ENCODE data around the gene MARK1.
A peak's percentile ranks its signal among the peaks of the same experiment; 100 is the strongest.
"Not testable (repeated sequence)": the region's sequence is repeated elsewhere in the genome, so short reads cannot be mapped to it uniquely, and the experiment has no call there.

The MARK1 gene

DNA sequence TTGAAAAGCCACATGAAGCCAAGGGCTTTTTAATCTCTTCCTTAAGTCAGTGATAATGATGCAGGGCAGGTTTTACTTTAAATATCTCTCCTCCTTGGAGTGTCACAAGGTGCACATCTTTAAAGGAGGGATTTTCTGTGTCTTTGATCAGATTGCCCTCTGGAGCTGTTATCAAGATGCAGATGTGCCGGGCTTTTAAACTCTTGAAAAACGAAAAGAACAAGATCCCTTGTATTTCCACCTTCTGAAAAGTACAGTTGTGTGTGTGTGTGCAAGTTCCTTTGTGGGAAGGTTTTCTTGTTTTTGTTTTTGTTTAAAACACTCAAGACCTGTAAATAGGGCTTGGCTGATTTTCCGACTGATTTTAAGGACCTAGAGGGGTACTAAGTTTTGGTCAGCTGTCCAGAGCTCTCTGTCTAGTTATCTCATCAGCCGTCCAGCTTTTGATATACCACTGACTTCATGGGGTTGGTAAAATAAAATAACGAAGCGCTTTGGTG, 1.6 kb downstream of the MARK1 start:
- peak in 1 of 2 experiments; percentile 52 for DNase-seq

DNA sequence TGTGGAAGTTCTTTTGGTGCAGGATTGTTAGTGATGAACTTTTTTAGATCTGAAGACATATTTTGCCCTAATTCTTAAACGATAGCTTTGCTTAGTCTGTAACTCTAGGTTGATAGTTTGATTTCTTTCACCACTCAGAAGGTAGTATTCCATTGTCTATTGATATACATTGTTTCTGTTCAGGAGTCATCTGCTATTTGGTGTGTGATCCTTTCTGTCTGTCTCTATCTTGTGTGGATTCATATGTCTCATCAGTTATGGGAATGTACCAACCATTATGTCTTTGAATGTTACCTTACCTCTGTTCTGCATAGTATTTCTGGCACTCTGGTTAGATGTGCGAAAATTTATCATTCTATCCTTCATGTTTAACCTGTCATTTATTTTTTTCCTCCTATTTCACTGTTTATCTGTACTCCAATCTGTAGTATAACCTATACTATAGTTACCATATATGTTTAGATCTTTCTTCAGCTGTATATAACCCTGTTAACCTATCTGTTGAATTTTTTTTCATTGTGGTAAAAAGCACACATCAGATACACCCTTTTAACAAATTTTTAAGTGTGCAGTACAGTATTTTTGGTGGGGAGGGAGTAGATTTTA, 5.7 kb downstream of the MARK1 start:
- DNase-seq = no peak

DNA sequence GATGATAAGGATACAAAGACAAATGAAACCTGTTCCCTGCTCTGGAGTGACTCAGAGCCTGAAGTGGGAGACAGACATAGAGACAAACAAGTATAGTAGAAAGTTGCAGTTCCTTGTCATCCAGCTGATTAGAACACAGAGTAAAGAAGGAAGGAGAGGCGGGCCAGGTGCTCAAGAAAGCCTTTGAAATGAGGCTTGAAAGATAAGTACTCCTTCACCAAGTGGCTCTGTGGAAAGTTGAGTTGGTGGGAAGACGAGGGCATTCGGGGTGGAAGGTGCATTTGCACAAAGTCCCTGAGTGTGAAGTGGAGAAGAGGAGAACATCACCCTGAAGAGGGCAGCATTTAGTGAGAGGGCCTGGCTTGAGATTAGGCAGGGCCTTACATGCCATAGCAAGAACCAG, 17.0 kb downstream of the MARK1 start:
- DNase-seq = peak in 1 of 2 experiments; percentile 4

DNA sequence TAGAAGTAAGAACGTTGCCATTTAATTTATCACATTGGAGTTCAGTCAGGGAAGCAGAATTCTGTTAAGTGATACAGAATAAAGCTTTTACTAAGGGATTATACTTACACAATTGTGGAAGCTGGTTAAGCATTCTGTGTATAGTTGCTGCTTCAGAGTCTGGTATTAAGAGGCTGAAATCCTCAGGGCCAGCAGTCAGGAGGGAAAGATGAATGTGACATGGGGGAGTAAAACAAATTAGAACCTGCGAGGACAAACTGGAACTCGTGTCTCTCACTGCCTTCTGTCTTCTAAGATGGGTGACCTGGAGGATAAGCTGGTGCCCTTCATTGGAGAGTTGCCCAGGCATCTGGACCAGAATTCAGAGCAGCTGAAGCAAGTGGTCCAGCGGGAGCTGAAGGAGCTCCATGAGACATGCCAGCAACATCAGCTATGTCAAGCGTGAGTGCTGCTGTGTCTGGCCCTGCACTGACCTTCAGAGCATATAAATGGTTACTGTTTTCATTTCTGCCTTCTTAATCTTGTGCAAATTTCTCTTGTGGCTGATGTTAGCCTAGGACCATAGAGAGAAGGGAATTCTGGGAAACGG, 23.0 kb downstream of the MARK1 start:
- peak; percentile 19 to 28 for DNase-seq

DNA sequence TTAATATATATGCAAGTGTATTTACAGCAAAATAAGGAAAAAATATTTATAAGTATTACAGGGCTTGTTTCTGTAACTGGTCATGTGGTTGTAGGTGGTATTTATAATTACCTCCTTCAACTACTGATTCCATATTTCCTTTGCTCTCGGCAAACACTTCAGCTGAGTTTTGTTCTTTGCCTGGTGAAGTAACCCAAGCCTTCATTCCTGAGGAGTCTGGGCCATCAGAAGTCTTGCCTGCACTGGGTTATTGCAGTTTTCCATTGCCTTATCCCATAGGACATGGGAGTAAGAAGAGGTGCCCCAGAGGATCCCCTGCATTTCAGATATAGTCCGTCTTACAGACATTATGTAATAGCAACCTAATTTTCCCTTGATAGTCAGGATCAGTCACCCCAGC, 23.8 kb downstream of the MARK1 start:
- no peak for DNase-seq

DNA sequence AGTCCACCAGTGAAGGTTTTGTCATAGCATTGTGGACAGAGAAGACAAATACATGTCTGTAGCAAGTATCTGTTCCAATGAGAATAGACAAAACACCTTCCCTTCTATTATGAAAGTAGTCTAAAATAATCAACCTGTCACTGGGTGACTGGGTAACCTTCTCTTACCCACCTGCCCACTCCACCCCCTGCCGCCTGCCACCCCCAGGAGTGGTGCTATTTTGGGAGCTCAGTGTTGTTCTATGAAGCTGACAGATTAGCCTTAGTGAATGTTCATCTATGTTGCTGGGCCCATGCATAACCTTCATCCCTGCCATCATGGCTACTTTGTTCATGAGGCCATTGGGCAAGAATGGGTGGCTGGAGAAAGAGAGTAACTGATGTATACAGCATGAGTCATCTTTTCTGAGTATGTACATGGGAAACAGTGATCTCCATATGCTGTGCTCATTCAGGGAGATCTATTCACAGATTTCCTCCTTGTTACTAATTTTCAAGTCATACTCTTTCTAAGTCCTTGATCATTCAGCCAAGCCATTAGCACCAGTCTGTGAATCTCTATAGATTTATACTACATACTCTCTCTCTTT, 24.8 kb downstream of the MARK1 start:
- no peak for DNase-seq

DNA sequence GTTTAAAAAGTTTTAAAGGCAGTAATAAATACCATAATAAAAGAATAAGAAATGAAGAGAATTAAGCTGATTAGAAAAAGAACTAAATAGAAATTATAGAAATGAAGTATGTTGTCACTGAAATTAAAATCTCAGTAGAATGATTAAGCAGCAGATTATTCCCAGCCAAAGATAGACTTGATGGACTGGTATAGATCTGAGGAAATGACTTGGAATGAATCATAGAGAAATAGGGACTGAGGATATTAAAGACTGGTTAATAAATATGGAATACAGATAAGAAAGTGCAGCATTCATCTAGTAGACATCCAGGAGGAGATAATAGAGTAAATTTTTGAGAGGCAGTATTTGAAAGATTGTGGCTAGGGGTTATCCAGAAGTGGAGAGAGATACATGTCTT, 28.7 kb downstream of the MARK1 start:
- DNase-seq = no peak

DNA sequence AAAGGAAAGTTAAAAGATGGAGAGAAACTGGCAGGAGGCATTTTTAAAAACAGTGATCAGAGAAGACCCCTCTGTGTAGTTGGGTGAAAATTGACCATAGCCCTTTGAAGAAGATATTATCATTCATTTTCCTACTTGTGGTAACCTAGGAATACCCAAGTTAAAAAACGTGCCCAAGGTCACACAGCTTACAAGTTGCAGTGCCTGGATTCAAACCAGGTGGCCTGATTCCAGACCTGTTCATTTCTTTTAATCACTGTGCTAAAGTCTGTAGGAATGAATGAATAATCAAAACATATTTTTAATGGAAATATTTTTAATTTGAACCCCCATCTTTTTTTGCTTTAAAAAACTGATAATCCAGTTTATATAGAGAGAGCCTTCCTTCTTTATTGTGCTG, 35.6 kb downstream of the MARK1 start:
- DNase-seq = no peak

DNA sequence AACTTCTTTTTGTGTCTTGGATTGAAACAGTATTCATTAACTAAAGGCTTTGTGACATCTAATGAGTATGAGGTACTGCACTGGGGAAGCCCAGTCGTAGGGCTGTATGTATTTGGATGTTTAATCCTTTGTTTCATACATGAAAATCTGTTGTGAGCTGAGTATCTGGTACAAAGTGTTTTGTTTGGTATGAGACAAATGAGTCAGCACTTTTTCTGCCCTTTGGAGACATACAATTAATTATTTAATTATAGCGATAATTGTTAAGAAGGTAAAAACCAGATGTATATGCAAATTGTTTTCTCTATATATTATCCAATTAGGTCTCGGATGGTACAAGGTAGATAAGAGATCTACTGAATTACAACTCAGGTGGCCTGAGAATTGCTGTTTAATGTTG, 36.3 kb downstream of the MARK1 start:
- DNase-seq = no peak

DNA sequence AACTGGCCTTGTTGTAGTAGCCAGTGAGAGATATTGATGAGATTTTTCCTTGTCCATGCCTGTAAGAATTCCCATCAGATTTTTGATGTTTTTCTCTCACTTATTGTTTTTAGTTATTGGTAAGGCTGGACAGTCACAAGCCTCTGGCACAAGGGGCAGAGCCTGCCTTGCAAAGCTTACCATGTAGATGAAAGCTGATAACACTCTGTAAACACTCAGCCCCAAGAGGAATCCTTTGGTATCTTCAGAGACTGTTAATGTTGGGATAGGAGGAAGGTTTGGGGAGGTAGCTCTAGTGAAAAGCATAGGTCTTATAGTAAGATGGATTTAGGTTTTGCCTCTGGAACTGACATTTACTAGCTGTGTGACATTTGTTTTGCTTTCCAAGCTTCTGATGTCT, 37.7 kb downstream of the MARK1 start:
- DNase-seq = no peak

DNA sequence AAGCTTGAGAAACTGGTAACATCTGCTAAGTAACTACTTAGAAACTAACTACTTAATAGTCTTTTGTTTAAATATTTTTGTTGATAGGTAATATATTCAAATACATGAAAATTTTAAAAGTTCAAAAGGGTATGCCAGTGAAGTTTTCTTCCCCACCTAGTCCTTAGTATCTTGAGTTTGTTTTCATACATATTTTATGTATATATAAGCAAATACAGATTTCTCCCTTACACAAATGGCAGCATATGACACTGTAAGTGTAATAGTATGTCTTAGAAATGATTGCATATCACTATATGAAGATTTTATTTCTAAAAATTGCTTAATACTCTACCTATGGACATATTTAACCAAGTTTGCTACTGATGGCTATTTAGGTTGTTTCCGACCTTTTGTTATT, 38.9 kb downstream of the MARK1 start:
- no peak for DNase-seq

DNA sequence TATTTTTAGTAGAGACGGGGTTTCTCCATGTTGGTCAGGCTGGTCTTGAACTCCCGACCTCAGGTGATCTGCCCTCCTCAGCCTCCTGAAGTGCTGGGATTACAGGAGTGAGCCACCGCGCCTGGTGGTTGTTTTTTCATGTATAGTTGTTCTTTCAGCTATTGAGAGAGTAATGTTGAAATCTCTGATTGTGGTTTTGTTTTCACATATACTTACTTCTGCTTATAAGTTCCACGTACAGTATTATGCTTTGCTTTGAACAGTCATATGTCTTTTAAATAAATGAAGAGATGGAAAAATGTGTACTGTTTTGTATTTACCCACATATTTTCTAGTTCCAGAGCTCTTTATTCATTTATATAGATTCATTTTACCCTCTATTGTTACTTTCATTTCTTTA, 44.5 kb downstream of the MARK1 start:
- DNase-seq = no peak

DNA sequence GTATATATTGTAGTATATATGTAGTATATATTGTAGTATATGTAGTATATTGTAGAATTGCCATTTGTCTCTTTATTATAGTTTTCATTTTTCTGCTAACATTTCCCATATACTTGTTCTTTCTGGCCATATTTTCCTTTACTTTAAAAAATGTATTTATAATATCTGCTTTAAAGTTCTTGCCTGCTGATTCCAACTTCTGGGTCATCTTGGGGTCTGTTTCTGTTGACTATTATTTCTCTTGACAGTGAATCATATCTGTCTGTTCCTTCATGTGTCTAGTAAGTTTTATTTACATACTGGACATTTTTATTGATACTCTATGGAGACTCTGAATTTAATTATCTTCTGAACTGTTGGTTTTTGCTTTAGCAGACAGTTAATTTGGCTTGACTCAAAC, 45.9 kb downstream of the MARK1 start:
- DNase-seq = no peak

DNA sequence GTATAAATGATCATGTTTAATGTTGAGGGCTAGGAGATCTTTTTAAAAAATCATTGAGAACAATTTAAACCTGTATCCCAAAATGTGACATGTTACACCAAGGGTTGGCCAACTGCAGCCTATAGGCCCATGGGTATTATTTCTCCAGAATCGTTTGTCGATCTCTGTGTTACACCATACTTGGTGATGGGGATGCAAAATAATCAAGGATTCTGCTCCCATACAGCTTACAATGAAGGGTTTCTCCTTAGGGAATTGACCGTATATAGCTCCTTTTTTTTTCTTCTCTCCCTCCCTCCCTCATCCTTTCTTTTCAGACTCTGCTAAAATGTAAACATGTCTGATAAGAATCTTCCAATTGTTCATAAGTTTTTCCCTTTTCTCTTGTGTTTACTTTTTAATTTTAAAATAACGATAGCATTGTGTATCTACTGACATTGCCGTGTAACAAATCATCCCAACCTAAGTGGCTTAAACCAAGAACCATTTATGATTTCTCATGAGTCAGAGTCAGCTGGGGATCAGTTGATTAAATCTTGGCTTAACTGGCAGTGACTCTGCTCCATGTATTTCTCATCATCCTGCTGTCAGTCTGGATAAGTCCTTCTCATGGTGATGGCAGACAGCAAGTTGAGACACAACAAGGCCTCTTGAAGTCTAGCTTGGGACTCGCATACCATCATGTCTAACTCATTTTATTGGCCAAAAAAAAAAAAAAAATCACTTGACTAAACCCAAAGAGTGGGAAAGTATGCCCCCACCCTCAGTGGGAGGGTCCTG, 48.0 kb downstream of the MARK1 start:
- no peak for DNase-seq

DNA sequence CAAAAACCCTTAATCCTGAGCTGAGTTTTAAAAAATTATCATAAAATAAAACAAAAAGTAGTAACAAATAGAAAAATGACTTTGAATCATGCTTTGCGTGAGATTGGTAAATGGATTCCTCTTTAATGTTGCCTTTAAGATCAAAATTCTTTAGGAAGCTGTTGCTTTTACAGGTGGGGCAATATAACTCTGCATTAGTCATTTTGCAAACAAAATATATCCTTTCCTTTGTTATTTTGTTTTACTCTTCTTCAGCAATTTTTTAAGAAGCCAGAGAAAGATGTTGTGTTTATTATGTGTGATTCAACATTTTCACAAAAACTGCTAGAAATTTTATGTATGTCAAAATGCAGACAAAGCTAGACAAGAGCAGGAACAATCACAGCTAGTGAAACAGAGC, 50.0 kb downstream of the MARK1 start:
- no peak for DNase-seq

DNA sequence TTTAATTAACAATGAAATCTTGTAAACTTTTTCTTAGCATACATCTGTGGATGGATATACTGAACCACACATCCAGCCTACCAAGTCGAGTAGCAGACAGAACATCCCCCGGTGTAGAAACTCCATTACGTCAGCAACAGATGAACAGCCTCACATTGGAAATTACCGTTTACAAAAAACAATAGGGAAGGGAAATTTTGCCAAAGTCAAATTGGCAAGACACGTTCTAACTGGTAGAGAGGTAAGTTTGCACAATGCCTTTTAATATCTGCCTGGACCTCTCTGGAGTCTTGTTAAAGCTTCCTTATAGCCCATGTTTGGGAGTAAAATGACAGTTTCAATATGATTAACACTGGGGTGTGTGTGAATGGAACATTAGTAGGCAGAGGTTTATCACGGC, 51.4 kb downstream of the MARK1 start:
- no peak for DNase-seq

DNA sequence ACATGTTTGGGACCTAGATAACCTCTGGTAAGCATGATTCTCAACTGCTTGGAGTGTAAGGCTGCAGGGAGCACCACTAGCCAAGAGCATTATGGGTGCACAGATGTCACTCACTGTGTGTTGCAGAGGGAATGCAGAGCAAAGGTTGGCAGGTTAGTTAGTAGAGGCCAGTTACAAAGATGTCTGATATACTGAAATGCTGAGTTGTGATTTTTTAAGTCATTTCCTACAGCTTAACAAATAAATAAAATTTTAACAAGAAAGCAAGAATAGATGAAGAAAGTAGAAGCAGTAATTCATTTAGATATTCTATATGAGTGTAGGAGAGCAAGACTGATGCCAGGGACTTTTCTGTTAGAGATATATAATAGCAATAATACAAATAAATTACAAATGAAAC, 64.8 kb downstream of the MARK1 start:
- DNase-seq = no peak

DNA sequence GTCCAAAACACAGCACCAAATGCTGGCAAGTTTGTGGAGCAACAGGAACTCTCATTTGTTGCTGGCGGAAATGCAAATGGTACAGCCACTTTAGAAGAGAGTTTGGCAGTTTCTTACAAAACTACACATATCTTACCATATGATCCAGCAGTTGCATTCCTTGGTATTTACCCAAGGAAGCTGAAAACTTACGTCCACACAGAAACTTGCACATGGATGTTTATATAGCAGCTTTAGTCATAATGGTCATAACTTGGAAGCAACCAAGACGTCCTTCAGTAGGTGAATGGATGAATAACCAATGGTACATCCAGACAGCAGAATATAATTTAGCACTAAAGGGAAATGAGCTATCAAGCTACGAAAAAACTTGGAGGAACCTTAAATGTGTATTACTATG, 66.4 kb downstream of the MARK1 start:
- no peak for DNase-seq

DNA sequence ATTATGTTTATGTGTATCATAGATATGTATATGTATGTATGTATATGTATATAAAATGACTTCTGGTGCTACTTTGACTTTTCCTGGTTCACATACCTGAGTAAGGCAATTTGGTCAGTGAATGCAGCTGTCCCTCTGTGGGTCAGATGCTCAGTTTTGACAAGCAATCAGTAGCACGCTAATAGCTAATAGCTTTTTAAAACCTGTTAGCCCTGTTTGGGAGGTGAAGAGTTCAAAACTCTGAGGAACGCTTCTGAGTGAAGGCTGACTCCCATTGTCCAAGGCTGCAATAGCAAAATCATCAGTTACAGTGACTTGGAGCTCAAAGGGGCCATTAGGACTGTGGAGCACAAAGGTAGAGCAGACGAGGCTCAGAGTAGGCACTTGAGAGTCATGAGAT, 67.2 kb downstream of the MARK1 start:
- no peak for DNase-seq

DNA sequence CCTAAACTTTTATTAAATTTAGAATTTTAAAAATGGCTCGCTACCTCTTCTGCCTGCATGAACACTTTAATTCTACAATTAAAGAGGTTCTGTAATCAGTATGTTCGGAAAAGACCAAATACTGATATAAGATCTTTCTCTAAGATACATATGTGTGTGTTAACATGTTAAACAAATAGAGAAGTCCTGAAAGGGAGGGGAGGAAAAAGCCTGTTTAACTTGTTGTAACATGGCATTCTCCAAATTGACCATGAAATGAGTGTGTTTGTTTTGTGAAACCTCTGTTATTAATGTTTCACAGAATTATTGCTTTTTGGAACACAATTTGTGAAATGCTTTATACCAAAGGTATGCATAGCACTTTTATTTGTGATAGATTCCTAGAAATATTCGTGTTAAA, 77.0 kb downstream of the MARK1 start:
- DNase-seq = no peak

DNA sequence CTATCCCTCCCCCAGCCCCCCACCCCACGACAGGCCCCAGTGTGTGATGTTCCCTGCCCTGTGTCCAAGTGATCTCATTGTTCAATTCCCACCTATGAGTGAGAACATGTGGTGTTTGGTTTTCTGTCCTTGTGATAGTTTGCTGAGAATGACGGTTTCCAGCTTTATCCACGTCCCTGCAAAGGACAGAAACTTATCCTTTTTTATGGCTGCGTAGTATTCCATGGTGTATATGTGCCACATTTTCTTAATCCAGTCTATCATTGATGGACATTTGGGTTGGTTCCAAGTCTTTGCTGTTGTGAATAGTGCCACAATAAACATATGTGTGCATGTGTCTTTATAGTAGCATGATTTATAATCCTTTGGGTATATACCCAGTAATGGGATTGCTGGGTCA, 77.7 kb downstream of the MARK1 start:
- DNase-seq = not testable (repeated sequence)

DNA sequence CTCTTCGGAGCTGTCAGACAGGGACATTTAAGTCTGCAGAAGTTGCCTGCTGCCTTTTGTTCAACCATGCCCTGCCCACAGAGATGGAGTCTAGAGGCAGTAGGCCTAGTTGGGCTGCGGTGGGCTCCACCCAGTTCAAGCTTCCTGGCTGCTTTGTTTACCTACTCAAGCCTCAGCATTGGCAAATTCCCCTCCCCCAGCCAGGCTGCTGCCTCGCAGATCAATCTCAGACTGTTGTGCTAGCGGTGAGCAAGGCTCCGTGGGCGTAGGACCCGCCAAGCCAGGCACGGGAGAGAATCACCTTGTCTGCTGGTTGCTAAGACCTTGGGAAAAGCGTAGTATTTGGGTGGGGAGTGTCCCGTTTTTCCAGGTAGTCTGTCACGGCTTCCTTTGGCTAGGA, 83.2 kb downstream of the MARK1 start:
- not testable (repeated sequence) for DNase-seq

DNA sequence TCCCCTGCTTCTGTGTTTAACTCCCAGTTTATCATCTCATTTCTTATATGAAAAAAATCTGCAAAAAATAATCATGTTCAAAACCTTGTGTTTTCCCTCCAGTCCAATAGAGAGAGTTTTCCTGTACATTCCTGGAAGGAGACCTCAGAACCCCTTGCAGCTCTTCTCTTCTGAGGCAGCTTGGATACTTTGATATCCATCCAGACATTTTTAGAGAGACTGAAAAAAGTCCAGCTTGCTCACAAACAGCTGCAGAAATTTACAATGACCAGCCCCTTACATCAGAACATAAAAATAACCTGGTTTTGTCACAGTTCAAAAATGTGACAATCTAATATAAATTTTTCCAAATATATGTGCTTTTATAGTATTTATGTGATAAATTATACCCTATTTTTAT, 88.9 kb downstream of the MARK1 start:
- no peak for DNase-seq

DNA sequence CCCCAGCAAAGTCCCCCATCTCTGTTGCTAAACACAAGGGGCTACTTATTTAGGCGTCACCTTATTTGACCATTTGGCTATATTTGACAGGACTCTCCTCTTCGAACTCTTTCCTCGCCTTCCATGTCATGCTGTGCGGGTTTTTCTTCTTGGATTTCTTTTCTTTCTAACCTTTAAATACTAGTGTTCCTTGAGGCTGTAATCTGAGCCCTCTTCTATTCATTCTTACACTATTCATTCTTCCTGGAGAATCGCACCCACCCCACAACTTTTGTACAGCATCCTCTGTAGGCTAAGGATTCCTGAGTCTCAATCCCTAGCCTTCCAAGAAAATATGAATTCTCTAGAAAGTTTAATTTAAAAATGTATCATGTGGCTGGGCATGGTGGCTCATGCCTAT, 100.5 kb downstream of the MARK1 start:
- no peak for DNase-seq

Measured in NCI-H524 (cell line).